ENCODE measurements around the gene SARNP.

SARNP gene

GRCh38 chr12:55721601-55722213, 95.8 kb downstream of the SARNP start:
- no peak for DNase-seq

GRCh38 chr12:55720894-55721444, 96.6 kb downstream of the SARNP start:
- DNase-seq, result no peak

GRCh38 chr12:55720071-55720564, 97.4 kb downstream of the SARNP start, which contains the start of gene RDH5:
Gene RDH5, plus strand, starts transcription at chr12:55720393. Its CDS starts 792 bp downstream, at chr12:55721185.
- DNase-seq, result no peak

- no peak for DNase-seq
Measured at GRCh38 chr12:55719371-55719770, 98.2 kb downstream of the SARNP start.

- DNase-seq, result no peak
Measured at GRCh38 chr12:55718624-55719275, 98.8 kb downstream of the SARNP start.

- no peak for DNase-seq
Measured at GRCh38 chr12:55718015-55718414, 99.5 kb downstream of the SARNP start.

- no peak for DNase-seq
Measured at GRCh38 chr12:55717011-55718007, 100.2 kb downstream of the SARNP start.

- DNase-seq, result no peak
Measured at GRCh38 chr12:55716582-55716957, 101.0 kb downstream of the SARNP start.

GRCh38 chr12:55715833-55716581, 101.5 kb downstream of the SARNP start, which contains the start of gene BLOC1S1:
Gene BLOC1S1, plus strand, starts transcription at chr12:55716046. Its CDS starts 6 bp downstream, at chr12:55716052.
- DNase-seq, result peak; percentile 57

GRCh38 chr12:55715169-55715764, 102.3 kb downstream of the SARNP start:
- DNase-seq, result no peak

- no peak for DNase-seq
Measured at GRCh38 chr12:55713721-55714120, 103.8 kb downstream of the SARNP start.

- DNase-seq, result no peak
Measured at GRCh38 chr12:55712700-55713415, 104.7 kb downstream of the SARNP start.

- DNase-seq, result no peak
Measured at GRCh38 chr12:55711786-55712553, 105.6 kb downstream of the SARNP start.

- no peak for DNase-seq
Measured at GRCh38 chr12:55708695-55709233, 108.8 kb downstream of the SARNP start.

GRCh38 chr12:55707841-55708694, 109.5 kb downstream of the SARNP start, which contains the start of gene ITGA7:
Gene ITGA7, minus strand, starts transcription at chr12:55707904. Its CDS starts 222 bp downstream, at chr12:55707682.
- DNase-seq, result no peak
